ENCODE data around the gene EEF2. TPM values are rescaled to one million over a fixed set of nuclear protein-coding genes. Genes with fewer than 3 reads are reported as not detected.
"Not testable (repeated sequence)": the region's sequence is repeated elsewhere in the genome, so short reads cannot be mapped to it uniquely, and the experiment has no call there.

EEF2 gene
- total and polyA plus RNA-seq, 4 donors: 1,335 to 1,977 (median 1,647) TPM

DNA sequence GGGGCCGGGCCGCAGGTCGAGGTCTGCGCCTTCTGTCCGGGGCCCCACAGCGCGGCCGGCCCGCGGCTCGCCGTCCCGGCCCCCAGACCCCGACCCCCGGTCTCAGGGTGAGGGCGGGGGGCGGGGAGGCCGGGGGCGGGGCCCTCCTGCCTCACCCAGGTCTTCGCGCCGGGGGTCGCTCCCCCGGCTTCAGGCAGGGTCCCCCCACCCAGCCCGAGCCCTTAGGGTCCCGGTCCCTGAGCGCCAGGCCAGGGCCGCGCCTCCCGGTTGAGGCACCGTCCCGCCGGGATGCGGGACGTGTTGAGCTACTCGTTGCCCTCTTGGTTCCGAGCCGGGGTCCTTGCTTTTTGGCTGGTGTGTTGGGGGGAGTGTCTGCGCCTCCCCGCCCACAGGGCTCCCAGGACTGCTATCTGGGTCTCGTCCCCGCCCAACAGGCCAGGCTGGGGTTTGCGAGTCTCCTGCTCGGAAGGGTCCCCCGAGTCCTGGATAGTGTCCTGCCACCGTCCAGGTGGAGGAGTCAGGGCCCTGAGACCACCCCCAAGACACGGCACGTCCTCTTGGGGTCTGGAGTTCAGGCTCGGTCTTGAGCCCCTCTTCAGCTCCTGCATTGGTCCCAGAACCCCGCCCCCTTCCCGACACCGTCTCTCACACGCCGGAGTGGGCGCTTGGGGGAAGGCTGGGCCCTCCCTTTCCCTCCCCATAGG lies 22.7 kb upstream of the EEF2 start:
- peak in 2 of 6 donors; percentile 46 to 47 for DNase-seq (ENCODE audit: low read depth in 4 of 6, low spot score in 6 of 6)

DNA sequence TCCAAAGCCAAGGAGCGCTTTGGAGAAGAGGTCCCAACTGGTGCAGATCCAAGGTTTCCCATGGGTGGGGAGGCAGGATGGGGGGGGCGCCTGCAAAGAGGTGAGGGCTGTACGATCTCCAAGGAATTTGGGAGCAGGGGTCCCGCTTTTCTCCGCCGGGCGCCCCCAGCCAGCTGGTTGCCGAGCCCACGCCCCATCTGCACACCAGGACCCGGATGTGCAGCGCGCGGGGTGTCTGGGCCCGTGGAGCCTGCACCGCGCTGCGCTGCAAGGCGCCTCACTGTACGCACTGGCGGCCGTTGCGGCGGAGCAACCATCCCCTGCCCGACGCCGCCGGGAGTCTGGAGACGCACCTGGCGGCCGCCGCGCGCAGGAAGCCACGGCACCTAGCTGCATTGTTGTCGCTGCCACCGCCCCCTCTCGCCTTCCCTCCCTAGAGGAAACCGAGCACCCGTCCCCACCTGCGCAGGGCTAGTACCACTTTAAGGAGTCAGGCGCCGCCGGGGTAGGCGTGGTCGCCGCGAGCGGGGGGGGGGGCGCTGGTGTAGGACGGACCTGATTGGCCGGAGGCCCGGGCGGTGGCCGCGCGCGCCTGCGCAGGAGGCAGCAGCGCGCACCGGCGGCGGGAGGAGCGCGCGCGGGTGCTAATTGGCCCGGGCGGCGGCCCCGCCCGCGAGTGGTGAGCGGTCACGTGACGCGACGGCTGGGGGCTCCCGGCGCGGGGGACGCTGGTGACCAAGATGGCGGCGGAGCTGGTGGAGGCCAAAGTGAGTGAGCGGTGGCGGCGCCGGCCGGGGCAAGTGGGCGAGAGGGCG lies 22.0 kb upstream of the EEF2 start, which contains the start of gene PIAS4:
Gene PIAS4 (plus strand): TSS at position 716 of the 815 bp plus-strand sequence. CDS start 25 bp downstream, at position 741.
- Histone ChIP-seq H3K4me3 (ENCODE audit: low read depth, low read length) (peak within 1 kb of the TSS; percentile 78), H3K9me3 (ENCODE audit: control insufficient read depth, insufficient read depth, low read length) (no peaks in the 10 kb centered on the region), H3K27ac (ENCODE audit: low read depth, low read length) (peak within 1 kb of the TSS; percentile 91), H3K27me3 (ENCODE audit: control insufficient read depth, insufficient read depth, low read length) (no peaks in the 10 kb centered on the region), H3K4me1 (ENCODE audit: control insufficient read depth, insufficient read depth, low read length) (peaks cover 48% of the 10 kb centered on the region), H3K36me3 (ENCODE audit: control insufficient read depth, insufficient read depth, low read length) (peaks cover 23% of the 10 kb centered on the region)
- under 1% methylated on average over 89 of the region's 91 CpGs for WGBS (ENCODE audit: insufficient coverage)
- peak; percentile 82 to 99 (median 97) for DNase-seq (ENCODE audit: low read depth in 4 of 6, low spot score in 6 of 6)

More for the DNA sequence above, 22.7 kb upstream of the EEF2 start:
- H3K27ac ChIP-seq (ENCODE audit: low read depth, low read length): no peak overlapping the region
- 0% methylated on average over 43 of the region's 55 CpGs for WGBS (ENCODE audit: insufficient coverage)
- no peaks in the 10 kb centered on the region for H3K27me3 ChIP-seq (ENCODE audit: control insufficient read depth, insufficient read depth, low read length)
- H3K4me1 ChIP-seq (ENCODE audit: control insufficient read depth, insufficient read depth, low read length): peaks cover 48% of the 10 kb centered on the region
- H3K4me3 ChIP-seq (ENCODE audit: low read depth, low read length): peak overlapping the region; percentile 78
- H3K36me3 ChIP-seq (ENCODE audit: control insufficient read depth, insufficient read depth, low read length): peaks cover 30% of the 10 kb centered on the region
- H3K9me3 ChIP-seq (ENCODE audit: control insufficient read depth, insufficient read depth, low read length): no peaks in the 10 kb centered on the region

DNA sequence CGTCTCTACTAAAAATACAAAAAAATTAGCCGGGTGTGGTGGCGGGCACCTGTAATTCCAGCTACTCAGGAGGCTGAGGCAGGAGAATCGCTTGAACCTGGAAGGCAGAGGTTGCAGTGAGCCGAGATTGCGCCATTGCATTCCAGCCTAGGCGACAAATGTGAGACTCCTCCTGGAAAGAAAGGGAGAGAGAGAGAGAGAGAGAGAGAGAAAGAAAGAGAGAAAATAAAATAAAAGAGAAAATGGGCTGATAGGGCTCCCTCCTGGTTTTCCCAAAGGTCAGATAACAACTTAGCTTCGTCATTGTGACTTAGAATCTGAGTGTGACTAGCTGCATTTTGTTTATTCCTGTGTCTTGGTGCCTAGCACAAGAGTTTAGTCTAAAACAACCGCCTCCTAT lies 20.2 kb upstream of the EEF2 start:
- 91% methylated on average over 9 of the region's 9 CpGs for WGBS (ENCODE audit: insufficient coverage)
- H3K36me3 ChIP-seq (ENCODE audit: control insufficient read depth, insufficient read depth, low read length); H3K27ac ChIP-seq (ENCODE audit: low read depth, low read length); DNase-seq (ENCODE audit: low read depth in 4 of 6, low spot score in 6 of 6); H3K4me3 ChIP-seq (ENCODE audit: low read depth, low read length); H3K27me3 ChIP-seq (ENCODE audit: control insufficient read depth, insufficient read depth, low read length); H3K9me3 ChIP-seq (ENCODE audit: control insufficient read depth, insufficient read depth, low read length): not testable (repeated sequence)
- peaks cover 36% of the 10 kb centered on the region for H3K4me1 ChIP-seq (ENCODE audit: control insufficient read depth, insufficient read depth, low read length)

DNA sequence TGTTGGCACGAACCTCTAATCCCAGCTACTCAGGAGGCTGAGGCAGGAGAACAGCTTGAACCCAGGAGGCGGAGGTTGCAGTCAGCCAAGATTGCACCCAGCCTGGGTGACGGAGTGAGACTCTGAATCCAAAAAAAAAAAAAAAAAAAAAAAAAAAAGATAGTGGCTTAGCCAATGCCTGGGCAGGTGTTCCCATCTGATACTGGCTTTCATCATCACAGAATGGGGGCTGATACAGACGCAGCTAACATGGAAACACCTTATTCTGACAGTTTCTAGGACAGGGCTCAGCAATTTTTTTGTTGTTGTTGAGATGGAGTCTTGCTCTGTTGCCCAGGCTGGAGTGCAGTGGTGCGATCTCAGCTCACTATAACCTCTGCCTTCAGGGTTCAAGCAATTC lies 15.5 kb upstream of the EEF2 start:
- not testable (repeated sequence) for DNase-seq (ENCODE audit: low read depth in 4 of 6, low spot score in 6 of 6); H3K27me3 ChIP-seq (ENCODE audit: control insufficient read depth, insufficient read depth, low read length)
- 100% methylated on average over 1 of the region's 5 CpGs for WGBS (ENCODE audit: insufficient coverage)

DNA sequence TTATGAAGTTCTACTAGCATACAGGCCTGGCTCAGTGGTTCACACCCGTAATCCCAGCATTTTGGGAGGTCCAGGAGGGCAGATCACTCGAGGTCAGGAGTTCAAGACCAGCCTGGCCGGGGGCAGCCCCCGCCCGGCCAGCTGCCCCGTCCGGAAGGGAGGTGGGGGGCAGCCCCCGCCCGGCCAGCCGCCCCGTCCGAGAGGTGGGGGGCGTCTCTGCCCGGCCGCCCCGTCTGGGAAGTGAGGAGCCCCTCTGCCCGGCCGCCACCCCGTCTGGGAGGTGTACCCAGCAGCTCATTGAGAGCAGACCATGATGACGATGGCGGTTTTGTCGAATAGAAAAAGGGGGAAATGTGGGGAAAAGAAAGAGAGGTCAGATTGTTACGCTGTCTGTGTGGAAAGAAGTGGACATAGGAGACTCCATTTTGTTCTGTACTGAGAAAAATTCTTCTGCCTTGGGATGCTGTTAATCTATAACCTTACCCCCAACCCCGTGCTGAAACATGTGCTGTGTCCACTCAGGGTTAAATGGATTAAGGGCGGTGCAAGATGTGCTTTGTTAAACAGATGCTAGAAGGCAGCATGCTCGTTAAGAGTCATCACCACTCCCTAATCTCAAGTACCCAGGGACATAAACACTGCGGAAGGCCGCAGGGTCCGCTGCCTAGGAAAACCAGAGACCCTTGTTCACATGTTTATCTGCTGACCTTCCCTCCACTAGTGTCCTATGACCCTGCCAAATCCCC lies 13.6 kb upstream of the EEF2 start:
- not testable (repeated sequence) for H3K27ac ChIP-seq (ENCODE audit: low read depth, low read length); H3K9me3 ChIP-seq (ENCODE audit: control insufficient read depth, insufficient read depth, low read length); H3K4me3 ChIP-seq (ENCODE audit: low read depth, low read length); DNase-seq (ENCODE audit: low read depth in 4 of 6, low spot score in 6 of 6); H3K4me1 ChIP-seq (ENCODE audit: control insufficient read depth, insufficient read depth, low read length); H3K36me3 ChIP-seq (ENCODE audit: control insufficient read depth, insufficient read depth, low read length); H3K27me3 ChIP-seq (ENCODE audit: control insufficient read depth, insufficient read depth, low read length)
- WGBS (ENCODE audit: insufficient coverage): 89% methylated on average over 22 of the region's 29 CpGs

More for the DNA sequence above, 15.5 kb upstream of the EEF2 start:
- not testable (repeated sequence) for H3K9me3 ChIP-seq (ENCODE audit: control insufficient read depth, insufficient read depth, low read length); H3K36me3 ChIP-seq (ENCODE audit: control insufficient read depth, insufficient read depth, low read length); H3K27ac ChIP-seq (ENCODE audit: low read depth, low read length); H3K4me3 ChIP-seq (ENCODE audit: low read depth, low read length); H3K4me1 ChIP-seq (ENCODE audit: control insufficient read depth, insufficient read depth, low read length)

DNA sequence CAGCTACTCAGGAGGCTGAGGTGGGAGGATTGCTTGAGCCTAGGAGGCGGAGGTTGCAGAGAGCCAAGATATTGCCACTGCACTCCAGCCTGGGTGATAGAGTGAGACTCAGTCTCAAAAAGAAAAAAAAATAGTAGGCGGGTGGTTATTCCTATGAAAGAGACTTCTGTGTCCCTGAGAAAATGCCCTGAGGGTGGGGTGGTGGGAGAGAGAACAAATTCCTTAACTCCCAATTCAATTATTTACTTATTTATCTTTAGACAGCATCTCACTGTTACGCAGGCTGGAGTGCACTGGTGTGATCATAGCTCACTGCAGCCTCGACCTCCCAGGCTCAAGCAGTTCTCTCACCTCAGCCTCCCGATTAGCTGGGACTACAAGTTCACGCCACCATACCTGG lies 10.3 kb upstream of the EEF2 start:
- Histone ChIP-seq H3K9me3 (ENCODE audit: control insufficient read depth, insufficient read depth, low read length) (no peaks in the 10 kb centered on the region), H3K4me3 (ENCODE audit: low read depth, low read length) (no peak overlapping the region), H3K4me1 (ENCODE audit: control insufficient read depth, insufficient read depth, low read length) (no peaks in the 10 kb centered on the region), H3K27me3 (ENCODE audit: control insufficient read depth, insufficient read depth, low read length) (no peaks in the 10 kb centered on the region), H3K27ac (ENCODE audit: low read depth, low read length) (no peak overlapping the region), H3K36me3 (ENCODE audit: control insufficient read depth, insufficient read depth, low read length) (no peaks in the 10 kb centered on the region)
- 79% methylated on average over 3 of the region's 6 CpGs for WGBS (ENCODE audit: insufficient coverage)
- no peak for DNase-seq (ENCODE audit: low read depth in 4 of 6, low spot score in 6 of 6)

DNA sequence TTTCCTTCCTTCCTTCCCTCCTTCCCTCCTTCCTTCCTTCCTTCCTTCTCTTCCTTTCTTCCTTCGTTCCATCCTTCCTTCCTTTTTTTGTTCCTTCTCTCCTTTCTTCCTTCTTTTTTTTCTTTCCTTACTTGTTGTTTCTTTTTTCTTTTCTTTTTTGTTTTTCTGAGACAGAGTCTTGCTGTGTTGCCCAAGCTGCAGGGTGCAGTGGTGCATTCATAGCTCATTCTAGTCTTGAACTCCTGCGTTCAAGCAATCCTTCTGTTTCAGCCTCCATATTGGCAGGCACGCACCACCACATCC lies 5.5 kb upstream of the EEF2 start:
- H3K27ac ChIP-seq (ENCODE audit: low read depth, low read length): no peak overlapping the region
- H3K4me1 ChIP-seq (ENCODE audit: control insufficient read depth, insufficient read depth, low read length): peaks cover 26% of the 10 kb centered on the region
- 88% methylated on average over 1 of the region's 3 CpGs for WGBS (ENCODE audit: insufficient coverage)
- no peak for DNase-seq (ENCODE audit: low read depth in 4 of 6, low spot score in 6 of 6)
- peaks cover 13% of the 10 kb centered on the region for H3K27me3 ChIP-seq (ENCODE audit: control insufficient read depth, insufficient read depth, low read length)
- no peaks in the 10 kb centered on the region for H3K36me3 ChIP-seq (ENCODE audit: control insufficient read depth, insufficient read depth, low read length)
- no peaks in the 10 kb centered on the region for H3K9me3 ChIP-seq (ENCODE audit: control insufficient read depth, insufficient read depth, low read length)
- H3K4me3 ChIP-seq (ENCODE audit: low read depth, low read length): no peak overlapping the region

DNA sequence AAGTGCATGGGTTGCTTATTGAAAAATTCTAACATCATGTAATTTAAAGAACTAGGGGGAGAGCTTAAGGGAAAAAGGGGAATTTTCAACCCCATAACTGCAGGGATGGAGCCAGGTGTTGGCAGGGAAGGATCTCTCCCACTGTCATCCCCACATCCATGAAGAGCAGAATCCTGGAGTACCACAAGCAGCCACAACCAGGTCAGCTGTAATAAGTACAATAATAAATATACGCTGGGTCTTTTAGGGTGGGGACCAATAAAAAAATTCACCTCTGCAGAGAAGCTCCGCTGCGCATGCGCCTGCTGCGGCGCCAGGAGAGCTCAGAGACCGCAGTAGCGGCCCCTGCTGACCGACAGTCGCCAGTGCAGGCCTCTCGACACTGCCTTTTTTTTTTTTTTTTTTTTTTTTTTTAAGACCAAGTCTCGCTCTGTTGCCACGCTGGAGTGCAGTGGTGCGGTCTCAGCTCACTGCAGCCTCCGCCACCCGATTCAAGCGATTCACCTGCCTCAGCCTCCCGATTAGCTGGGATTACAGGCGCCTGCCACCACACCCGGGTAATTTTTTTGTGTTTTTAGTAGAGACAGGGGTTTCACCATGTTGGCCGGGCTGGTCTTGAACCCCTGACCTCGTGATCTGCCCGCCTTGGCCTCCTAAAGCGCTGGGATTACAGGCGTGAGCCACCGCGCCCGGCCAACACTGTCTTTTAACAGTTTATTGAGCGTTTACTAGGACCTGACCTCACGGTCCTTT lies 2.5 kb upstream of the EEF2 start:
- H3K27me3 ChIP-seq (ENCODE audit: control insufficient read depth, insufficient read depth, low read length): peaks cover 13% of the 10 kb centered on the region
- DNase-seq (ENCODE audit: low read depth in 4 of 6, low spot score in 6 of 6): peak in 5 of 6 donors; percentile 60 to 97 (median 82)
- H3K36me3 ChIP-seq (ENCODE audit: control insufficient read depth, insufficient read depth, low read length): peaks cover 16% of the 10 kb centered on the region
- peak overlapping the region; percentile 2 for H3K4me3 ChIP-seq (ENCODE audit: low read depth, low read length)
- H3K9me3 ChIP-seq (ENCODE audit: control insufficient read depth, insufficient read depth, low read length): no peaks in the 10 kb centered on the region
- peaks cover 46% of the 10 kb centered on the region for H3K4me1 ChIP-seq (ENCODE audit: control insufficient read depth, insufficient read depth, low read length)
- 11% methylated on average over 23 of the region's 30 CpGs for WGBS (ENCODE audit: insufficient coverage)
- no peak overlapping the region for H3K27ac ChIP-seq (ENCODE audit: low read depth, low read length)

Measured in spinal cord (tissue), 10 donors.